HG03280 (cell line): ENCODE results near the gene ARNT2.

Source experiments
- ATAC-seq: cut with Tn5 transposase; IDR thresholded peaks from one replicate; pipeline ENCODE4 v1.9.1; 2021; ENCODE audit warnings: mild to moderate bottlenecking, moderate library complexity; ENCODE audit not compliant: unreplicated experiment

The ARNT2 gene

DNA sequence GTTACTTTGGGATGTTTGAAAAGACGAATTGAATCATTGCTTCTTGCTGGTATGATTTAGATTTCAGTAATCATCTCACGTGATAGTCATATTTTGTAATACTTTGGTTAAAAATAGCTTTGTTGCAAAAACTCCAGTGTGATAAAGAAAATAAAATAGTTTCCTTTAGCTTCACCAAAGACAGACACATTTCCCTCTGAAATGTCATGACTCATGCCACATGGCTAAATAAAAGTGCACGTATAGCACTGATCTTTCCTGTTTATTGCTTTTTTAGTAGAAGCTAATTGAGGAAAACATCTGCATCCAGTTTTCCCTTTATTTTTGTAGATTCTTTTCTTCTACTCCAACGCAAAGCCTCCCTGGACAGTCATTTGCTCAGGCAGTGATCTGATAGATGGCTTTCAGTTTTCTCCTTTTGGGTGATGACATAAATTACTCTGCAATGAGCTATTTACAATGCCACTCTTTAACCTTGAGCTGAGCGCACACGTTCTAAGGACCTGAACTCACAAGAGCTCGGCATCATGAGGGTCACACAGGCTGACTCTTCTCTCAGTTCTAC lies 84.9 kb downstream of the ARNT2 start:
- ATAC-seq = no peak

DNA sequence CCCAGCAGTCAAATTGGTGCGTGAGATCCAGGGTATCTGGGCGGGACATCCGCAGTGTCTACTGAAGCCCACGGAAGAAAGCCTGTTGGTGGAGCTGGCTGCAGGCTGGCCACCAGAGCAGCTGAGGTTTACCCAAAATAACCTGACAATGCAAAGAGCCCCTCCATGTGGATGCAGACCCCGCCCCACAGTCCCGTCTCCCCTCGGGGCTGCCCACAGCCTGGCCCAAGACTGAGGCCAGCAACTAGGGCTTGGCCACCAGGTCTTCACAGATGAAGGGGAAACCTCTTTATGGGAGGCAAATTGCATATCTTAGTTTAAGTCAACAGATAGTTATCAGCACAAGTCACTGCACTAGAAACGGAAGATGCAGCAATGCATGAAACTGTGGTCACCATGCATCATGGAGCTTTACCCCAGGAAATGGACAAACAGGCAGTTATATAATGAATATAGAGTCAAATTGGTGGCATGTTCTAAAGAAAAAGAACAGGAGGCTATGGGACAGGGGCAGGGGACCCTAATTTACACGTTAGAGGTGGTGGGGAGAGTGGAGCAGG lies 86.3 kb downstream of the ARNT2 start:
- ATAC-seq = no peak

DNA sequence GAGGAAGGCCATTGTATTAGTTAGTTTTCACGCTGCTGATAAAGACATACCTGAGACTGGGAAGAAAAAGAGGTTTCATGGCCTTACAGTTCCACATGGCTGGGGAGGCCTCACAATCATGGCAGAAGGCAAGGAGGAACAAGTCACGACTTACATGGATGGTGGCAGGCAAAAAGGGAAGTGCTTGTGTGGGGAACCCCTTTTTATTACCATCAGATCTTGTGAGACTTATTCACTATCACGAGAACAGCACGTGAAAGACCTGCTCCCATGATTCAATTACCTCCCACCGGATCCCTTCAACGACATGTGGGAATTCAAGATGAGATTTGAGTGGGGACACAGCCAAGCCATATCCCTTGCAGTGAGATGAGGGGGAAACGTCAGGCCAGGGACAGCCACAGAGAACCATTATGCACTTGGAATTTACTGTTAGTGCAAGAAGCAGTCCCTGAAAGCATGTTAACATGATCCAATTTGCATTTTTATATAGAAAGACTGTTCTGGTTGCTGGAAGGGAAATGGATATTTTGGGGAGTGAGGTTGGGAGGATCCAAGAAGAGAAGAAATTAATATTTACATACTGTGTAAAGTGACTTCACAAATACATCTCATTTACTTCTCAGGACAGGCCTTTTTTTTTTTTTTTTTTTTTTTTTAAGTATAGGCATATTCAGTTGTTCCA lies 87.1 kb downstream of the ARNT2 start:
- ATAC-seq = no peak

DNA sequence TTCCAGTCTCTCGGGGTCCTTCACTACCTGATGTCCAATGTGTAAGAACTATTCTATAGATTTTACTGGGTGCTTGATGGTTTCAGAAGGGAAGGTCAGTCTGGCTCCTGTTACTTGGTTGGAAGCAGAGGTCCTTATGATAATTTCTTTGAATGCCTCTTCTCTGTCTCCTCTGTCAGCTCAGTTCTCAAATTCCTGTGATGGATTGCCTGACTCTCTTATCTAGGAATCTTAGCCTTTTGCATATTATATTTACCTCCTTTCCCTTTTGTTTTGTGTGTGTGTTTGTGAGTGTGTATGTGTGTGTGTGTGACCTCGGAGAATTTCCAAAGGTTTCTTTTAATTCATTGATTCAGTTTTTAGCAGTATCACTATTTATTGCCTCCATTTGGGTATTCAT lies 88.2 kb downstream of the ARNT2 start:
- no peak for ATAC-seq

DNA sequence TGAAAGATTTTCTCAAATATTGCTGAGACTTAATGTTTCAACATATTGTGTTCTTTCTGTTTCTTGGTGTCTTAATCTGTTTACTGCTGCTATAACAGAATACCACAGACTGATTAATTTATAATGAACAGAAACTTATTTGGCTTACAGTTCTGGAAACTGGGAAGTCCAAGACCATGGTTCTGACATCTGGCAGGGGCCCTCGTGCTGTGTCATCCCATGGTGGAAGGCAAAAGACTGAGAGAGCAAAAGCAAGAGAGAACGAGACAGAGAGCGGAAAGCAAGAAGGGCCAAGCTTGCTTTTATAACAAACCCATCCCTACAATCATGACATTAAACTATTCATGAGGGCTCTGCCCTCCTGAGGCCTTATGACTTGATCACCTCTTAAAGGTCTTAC lies 88.7 kb downstream of the ARNT2 start:
- no peak for ATAC-seq

DNA sequence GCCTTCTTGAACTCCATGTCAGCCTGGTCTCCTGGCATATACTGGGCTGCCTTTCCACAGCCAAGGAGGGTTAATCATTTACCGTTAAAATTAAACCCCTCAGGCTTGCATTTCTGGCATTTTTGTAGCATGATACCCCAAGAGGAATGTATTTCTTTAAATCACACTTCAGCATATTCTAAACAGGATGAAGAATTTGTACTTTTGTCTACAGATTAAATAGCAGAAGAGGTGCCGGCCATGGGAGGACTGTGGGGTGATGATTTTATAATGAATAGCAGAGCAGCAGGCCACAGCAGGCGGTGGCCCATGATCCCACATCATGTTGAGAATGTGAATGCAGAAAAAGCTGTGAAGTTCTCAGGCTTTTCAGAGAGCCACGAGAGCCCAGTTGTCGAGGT lies 90.2 kb downstream of the ARNT2 start:
- ATAC-seq = no peak

DNA sequence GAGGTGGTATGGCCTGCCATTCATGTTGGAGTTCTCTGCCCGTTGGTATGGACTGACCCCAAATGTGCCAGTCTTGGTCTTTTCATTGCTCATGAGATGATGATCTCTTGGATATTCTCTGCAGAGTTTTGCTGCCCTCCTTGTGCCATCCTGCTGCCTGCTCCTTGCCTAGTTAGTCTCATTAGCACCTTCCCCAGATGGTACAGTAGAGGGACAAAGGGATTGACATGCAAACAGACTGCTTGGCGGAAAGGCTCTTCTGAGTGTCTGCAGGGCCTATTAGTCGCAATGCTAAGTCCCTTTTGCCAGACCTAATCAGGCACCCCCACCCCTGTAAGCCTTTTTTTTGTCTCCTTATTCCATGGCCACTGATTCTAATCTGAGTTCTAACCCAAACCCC lies 90.6 kb downstream of the ARNT2 start:
- no peak for ATAC-seq

DNA sequence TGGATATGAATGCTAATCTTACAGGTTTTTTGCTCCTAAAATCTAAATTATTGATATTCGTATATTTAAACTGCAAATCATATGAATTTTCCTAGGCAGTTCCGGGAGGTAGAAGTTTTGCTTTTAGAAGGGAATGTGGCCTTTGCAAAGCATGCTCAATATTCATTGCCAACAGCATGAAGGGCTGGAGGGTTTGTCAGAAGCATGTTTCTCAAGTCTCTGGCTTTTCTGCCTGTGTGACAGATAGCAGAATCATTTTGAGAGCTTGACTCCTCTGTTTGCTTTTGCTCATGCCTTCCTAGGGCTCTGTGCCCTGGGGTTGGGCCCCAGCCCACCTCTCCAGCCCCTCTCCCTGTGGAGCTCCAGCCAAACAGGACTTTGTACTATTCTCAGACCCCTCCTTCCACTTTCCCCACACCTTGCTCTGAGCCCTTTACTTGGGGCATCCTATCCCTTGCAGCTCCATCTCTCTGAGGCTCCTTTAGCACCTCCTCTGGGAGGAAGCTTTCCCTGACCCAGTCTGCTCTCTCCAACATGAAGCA lies 91.3 kb downstream of the ARNT2 start:
- no peak for ATAC-seq

DNA sequence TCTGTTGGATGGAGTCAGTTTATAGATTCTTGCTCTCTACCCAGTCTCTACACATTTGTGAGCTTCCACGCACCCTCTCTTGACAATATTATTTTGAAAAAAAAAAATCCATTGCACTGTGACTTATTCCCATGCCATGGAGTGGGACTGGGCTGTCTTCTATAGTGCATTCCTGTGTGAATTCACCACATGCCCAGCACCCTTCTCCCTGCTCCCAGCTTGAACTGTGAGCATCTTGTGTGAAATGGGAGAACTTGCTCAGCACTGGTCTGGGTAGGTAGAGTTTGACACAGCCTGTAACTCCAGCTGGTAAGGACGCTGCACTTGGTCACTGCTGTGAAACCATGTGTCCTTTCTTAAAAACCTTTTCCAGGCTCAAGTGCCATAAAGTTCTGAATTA lies 91.9 kb downstream of the ARNT2 start:
- ATAC-seq = no peak

DNA sequence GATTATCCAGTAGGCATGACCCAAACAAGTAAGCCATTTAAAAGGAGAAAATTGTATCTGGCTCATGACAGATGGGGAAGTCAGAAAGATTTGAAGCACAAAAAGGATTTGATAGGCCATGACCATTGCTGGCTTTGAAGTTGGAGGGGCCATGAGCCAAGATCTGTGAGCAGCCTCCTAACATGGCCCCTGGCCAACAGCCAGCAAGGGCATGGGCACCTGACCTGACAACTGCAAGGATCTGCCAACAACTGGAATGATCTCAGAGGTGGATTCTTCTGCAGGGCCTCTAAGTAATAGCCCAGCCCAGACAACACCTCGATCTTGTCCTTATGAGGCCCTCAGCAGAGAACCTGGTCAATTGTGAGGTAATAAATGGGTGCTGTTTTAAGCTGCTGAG lies 93.0 kb downstream of the ARNT2 start:
- ATAC-seq = no peak

DNA sequence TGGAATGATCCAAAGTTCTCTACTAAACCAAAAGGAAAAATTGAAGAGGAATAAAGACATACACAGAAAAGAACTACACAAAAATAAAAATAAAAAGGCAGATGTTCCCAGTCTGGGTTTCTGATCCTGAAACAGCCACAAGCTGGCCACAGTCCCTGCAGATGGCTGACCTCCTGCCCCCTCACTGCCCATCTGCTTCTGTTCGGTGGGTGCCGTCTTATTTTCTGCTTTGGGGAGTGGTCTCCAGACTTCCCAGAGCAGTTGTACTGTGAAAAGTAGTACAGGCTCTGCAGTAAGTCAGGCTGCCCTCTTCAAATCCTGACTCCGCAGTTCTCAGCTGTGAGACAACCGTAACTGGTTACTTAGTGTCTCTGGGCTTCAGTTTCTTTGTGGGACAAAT lies 94.5 kb downstream of the ARNT2 start:
- ATAC-seq = no peak

DNA sequence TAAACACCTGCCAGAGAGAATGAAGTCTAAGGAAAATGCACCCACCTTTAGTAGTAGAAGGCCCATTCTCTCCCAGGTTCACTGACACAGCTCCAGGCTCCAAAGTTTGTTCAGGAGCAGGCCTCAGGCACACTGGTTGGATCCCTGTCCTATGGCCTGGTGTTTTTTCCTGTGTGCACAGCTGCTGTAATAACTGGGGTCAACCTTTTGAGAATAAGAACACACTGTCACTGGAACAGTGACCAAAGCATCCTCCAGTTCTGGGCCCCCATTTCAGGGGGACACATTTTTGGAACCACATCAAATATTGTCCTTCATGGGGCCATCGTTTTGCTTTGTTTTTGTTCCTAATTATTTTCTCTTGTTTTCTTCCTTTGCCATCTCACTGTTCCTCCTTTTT lies 95.8 kb downstream of the ARNT2 start:
- ATAC-seq = no peak

DNA sequence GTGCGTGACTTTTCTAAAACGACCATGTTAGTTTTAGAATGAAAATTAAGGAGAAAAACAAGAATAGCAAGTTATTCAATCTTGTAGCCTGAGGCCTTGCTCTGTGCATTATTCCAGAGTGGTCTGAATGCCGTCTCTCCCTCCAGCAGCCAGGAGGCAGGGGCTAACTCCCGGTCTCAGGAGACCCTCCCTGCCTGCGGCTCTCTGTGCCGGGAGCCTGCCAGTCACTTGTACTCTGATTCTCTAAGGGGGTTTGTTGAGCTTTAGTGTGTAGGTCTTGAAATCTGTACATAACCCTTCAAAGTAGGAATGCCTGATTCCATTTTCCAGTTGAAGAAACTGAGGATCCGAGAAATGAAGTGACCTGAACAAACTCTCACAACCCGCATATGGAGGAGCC lies 97.3 kb downstream of the ARNT2 start:
- no peak for ATAC-seq

DNA sequence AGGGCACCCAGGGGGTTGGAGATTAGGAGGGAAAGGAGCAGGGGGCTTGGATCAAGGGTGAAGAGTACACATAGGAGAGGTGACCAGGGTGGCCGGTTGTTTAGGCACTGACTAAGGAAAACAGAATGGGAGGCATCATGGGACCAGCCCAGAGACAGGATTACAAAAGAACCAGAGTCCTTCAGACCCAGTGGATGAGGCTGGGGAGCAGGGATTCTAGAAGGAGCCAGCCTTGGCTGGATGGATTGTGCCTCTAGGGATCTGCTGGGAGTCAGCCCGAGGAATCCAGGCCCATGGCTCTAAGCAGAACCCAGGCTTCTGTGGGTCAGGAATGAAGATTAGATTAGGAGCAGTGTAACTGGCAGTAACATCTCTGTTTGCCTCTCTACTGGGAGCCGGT lies 98.6 kb downstream of the ARNT2 start:
- no peak for ATAC-seq

DNA sequence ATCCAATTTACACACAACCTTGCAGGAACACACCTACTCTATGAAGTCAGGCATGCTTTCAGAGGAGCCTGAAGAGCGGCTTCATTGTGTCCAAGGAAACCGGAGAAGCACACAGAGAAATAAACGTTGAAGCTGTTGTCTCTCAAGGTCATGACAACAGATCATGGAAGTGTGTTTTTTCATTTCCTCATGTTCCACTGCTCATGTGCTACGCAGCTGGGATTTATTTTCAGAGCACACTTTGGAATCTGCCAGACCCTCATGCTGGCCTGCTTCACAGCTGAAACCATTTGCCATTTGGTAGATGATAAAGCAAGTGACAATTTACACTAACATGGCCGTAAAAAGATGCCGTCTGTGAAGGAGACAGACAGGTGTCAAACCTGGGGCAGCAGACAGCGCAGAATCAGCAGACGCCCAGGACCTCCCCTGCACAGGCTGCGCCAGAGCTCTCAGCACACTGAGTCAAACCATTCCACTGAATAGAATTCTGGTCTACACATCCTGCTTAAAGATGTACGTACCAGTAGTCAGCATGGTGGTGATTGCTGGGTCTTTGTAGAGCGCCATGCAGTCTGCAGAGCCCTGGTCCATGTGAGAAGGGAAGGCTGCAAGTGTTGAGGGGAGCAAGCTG lies 99.3 kb downstream of the ARNT2 start:
- no peak for ATAC-seq

DNA sequence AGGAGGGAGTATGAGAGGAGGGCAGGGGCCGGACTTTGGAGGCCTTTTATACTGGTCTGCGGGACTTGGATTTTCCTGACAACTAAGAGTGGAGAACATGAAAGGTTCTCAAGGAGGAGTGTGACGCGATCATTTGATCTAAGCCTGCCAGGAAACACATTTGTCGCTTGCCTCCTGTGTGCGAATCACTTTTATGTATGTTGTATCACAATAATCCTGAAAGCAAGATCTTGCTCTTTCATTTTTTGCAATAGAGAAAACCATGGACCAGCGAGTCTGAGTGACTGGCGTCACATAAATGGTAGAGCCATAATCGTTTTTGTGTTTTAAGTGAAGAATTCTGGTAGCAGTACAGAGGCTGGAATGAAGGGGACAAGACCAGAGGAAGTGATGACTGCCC lies 100.7 kb downstream of the ARNT2 start:
- no peak for ATAC-seq

DNA sequence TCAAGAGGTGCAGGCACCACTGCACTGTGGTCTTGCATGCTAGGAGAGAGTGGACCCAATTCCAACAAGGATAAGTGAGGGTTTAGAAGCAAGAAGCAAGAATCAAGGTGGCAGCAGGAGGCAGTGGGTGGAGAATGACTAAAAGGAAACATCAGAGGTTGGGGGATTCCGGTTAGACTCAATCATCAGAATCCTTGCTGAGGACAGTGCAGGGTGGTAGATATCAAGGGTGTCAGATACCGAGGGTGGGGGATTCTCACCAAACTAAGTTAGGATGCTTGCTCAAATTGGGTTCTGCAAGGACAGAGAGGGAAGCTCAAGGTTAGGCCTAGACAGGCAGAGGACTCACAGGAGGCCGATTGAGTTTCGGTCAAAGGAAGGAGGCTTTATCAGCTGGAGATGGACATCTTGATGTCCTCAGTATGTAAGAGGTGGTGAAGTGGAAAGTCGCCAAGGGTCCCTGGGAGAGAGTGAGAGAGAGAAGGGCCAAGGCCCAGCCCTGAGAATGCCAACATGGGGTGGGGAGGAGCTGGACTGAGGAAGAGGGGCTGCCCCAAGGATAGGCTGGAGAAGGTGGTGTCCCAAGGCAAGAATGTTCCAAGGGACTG lies 102.2 kb downstream of the ARNT2 start:
- no peak for ATAC-seq

DNA sequence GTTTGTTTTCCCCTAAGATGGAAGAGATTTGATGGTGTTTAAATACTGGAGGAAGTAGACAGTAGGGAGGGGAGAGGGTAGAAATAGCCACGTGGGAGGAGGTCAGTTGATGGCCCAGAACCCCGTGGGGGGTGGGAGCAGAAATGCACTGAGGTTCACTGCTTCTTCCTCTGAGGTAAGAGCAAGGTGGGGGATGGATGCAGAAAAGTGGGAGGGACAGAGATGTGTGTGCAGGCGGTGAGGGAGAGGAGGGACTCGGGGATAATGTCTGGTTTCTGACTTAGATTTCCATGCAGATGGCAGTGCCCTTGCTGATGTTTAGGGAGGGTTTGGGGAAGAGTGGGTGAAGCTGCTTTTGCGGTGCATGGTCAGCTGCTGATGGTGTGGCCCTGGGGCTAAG lies 102.9 kb downstream of the ARNT2 start:
- ATAC-seq = no peak

DNA sequence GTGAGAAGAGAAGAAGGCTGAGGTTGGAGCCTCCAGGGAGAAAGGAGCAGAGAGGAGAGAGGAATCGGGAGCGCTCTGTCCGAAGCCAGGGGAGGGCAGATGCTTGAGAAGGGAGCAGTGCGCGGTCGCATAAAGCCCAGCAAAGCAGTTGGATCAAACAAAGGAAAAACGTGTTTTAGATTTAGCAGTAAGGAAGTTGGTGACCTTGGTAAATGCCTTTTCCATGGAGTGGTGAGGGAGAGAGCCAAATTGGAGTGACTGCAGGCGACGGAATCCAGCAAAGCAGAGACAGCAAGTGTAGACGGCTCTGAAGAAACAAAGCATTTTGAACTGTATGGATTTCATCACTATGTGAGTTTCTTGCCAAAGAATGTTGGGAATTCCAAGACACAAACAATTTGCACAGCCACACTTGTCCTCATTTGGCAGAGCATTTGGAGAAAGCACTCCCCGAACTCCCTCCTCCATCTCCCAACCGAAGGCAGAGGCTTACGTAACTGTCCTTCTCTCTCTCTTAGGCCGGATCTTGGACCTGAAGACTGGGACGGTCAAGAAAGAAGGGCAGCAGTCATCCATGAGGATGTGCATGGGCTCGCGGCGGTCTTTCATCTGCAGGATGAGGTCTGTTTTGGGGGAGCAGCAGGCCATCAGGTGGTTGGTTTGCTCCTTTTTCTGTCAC lies 103.6 kb downstream of the ARNT2 start:
- ATAC-seq = no peak

DNA sequence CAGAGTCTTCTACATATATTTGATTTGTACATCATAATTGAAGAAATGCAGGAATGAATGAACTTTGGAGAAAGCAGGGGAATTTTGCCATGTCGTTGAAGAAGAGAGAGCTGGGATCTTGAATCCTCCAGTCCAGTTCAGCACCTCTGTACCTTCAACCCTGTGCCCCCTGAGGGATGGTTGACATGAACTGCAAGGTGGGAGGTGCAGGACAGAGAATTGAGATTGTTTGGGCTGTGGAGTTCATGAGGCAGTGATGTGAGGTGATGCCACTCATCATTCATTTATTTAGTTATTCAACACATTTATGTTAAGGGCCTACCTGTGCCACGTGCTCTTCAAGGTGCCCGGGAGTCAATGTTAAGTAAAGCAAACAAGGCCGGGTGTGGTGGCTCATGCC lies 104.6 kb downstream of the ARNT2 start:
- ATAC-seq = no peak

DNA sequence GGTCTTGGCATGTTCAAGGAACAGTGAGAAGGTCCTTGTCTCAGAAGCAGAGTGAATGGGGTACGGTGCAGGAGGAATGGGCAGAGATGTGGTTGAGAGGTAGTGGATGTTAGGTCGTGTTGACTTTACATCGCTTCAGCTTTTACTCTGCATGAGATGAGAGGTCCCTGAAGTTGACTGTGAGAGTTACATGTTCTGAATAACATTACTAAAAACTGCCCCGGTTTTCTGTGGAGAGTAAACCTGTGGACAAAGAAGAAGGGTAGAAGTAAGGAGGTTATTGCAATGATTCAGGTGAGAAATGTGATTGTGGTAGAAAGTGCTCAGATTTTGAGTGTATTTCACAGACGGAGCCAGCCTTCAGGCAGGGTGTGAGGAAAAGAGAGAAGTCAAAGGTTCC lies 105.6 kb downstream of the ARNT2 start:
- no peak for ATAC-seq
